Ascending aorta (tissue), 2 donors: ENCODE results near the gene RASA3. TPM values are rescaled to one million over a fixed set of nuclear protein-coding genes. Genes with fewer than 3 reads are reported as not detected.

Experiments used
- DNase-seq, 2 donors: peaks; one replicate each; pipeline ENCODE4 v3.0.0-alpha.2; 2019; ENCODE audit warnings: low spot score in 2 of 2
- H3K27ac ChIP-seq, 2 donors: fragments of 200-600 bp; sonication (generic); one replicate each; pipeline ENCODE4 v1.5.1; 2016 to 2017; ENCODE audit warnings: mild to moderate bottlenecking in 1 of 2
- H3K27me3 ChIP-seq: fragments of 200-600 bp; sonication (generic); one replicate; pipeline ENCODE4 v1.5.1; 2017
- H3K36me3 ChIP-seq, 2 donors: fragments of 200-600 bp; sonication (generic); one replicate each; pipeline ENCODE4 v1.5.1; 2016
- H3K4me1 ChIP-seq, 2 donors: fragments of 200-600 bp; sonication (generic); one replicate each; pipeline ENCODE4 v1.5.1; 2016 to 2017; ENCODE audit warnings: mild to moderate bottlenecking in 1 of 2
- H3K4me3 ChIP-seq, 2 donors: fragments of 200-600 bp; sonication (generic); one replicate each; pipeline ENCODE4 v1.5.1; 2016 to 2017; ENCODE audit warnings: mild to moderate bottlenecking in 1 of 2
- H3K9me3 ChIP-seq, 2 donors: fragments of 200-600 bp; sonication (generic); one replicate each; pipeline ENCODE4 v1.5.1; 2016
- intact Hi-C: fragments of 100-400 bp; cut with DNase I; formaldehyde crosslinking; loops from one replicate; pipeline ENCODE4 v1.15.1; 2023
- total RNA-seq: library from RNA; depleted of rRNA; stranded (reverse); fragments of >200 nt; gene quantifications from one replicate; pipeline ENCODE4 v1.1.0, GENCODE V29; 2016
- TF ChIP-seq, protein P1 (sequence below), 3 experiments: fragments of 200-600 bp in 2 of 3; fragments of 450-650 bp in 1 of 3; sonication (generic) in 2 of 3; IDR thresholded peaks; one replicate each; pipeline ENCODE4 v1.5.1; 2016 to 2019; ENCODE audit warnings: antibody characterized with exemption in 3 of 3, mild to moderate bottlenecking in 1 of 3, moderate library complexity in 1 of 3

Gene RASA3
- total RNA-seq, 1 donor from 2014 or later: 30.7 TPM

DNA sequence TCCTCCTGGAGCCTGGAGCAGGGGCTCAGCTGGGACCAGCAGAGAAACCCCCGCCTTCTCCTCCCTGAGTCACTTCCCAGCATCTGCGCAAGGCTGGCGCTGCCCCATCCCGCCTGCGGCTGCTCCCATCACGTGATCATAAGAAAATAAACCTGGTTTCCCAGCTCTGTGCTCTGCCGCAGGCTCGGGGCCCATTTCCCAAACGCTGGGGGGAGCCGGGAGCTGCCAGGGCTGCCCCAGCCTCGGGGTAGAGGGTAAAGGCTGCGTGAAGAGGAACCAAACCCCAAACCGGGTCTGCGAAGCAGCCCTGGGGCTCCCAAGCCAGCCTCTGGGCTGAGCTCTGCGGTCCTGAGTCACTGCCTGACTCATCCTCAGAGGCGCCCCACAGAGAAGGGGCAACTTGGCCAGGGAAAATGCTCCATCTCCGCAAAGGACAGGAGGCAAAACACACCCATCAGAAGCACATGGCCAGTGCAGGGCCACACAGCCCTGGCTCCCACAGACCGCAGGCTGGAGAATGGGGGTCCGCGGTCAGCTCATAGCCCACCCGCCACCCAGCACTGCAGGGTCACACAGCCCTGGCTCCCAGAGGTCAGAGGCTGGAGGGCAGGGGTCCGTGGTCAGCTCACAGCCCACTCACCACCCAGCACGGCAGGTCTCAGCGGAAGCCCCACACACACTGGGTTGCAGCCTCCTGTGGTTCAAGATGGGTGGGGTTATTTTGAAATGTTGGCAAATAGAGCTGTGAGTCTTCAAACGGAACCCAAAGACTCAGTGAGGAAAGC lies 67.1 kb downstream of the RASA3 start:
- Histone ChIP-seq H3K36me3 (no peaks in the 10 kb centered on the region), H3K4me3 (peak overlapping the region; percentile 44 to 62), H3K27ac (peak overlapping the region; percentile 98 to 99), H3K27me3 (no peaks in the 10 kb centered on the region), H3K9me3 (no peaks in the 10 kb centered on the region), H3K4me1 (peaks cover 40 to 64% of the 10 kb centered on the region in 2 donors)
- intact Hi-C loops: loop anchor here (1.0 to 2.0 kb wide), 5 partner anchors 33 to 575 kb away; partner anchors contain the start of genes DCUN1D2 and RASA3
- peak; percentile 79 to 95 for DNase-seq
- TF ChIP-seq, protein P1, sequence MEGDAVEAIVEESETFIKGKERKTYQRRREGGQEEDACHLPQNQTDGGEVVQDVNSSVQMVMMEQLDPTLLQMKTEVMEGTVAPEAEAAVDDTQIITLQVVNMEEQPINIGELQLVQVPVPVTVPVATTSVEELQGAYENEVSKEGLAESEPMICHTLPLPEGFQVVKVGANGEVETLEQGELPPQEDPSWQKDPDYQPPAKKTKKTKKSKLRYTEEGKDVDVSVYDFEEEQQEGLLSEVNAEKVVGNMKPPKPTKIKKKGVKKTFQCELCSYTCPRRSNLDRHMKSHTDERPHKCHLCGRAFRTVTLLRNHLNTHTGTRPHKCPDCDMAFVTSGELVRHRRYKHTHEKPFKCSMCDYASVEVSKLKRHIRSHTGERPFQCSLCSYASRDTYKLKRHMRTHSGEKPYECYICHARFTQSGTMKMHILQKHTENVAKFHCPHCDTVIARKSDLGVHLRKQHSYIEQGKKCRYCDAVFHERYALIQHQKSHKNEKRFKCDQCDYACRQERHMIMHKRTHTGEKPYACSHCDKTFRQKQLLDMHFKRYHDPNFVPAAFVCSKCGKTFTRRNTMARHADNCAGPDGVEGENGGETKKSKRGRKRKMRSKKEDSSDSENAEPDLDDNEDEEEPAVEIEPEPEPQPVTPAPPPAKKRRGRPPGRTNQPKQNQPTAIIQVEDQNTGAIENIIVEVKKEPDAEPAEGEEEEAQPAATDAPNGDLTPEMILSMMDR (IDR thresholded peaks at IDR 0.05): no peak

DNA sequence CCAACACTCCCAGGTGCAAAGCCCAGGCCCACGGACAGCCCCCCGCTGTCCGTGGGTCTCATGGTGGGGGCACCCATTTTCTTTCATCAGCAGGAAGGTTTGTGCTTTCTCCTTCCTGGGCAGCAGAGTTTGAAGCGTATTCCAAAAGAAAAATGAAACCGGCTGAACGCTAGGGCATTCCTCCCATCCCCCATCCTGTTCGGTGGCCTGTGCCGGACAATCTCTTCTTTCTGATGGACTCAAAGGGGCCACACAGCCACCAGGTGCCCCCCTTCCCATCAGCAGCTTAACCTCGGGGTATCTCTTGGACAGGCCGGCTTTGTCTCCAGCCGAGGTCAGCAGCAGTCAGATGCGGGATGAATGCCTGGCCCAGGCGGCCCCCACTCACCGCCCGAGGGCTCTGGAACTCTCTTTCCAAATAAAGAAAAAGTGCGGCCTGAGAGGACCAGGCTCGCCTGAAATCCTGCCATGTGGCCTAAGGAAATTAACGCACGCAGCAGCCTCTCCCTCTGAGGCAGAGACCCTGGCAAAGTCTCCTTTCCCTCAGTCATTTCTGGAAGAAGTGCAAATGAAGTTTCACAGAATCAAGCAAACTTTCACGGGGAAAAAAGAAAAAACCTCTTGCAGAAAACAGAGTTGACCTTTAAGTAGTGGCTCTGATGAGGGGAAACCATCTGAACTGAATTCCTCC lies 67.8 kb downstream of the RASA3 start:
- TF ChIP-seq, protein P1 (IDR thresholded peaks at IDR 0.05): no peak
- Histone ChIP-seq H3K36me3 (no peaks in the 10 kb centered on the region), H3K4me1 (peaks cover 41 to 64% of the 10 kb centered on the region in 2 donors), H3K27me3 (no peaks in the 10 kb centered on the region), H3K27ac (peak overlapping the region; percentile 98 to 99), H3K4me3 (peak overlapping the region; percentile 44 to 62), H3K9me3 (no peaks in the 10 kb centered on the region)
- DNase-seq: no peak
- intact Hi-C loops: loop anchor here (1.0 to 5.0 kb wide), 6 partner anchors 32 to 862 kb away; partner anchors contain the start of genes DCUN1D2 and RASA3

DNA sequence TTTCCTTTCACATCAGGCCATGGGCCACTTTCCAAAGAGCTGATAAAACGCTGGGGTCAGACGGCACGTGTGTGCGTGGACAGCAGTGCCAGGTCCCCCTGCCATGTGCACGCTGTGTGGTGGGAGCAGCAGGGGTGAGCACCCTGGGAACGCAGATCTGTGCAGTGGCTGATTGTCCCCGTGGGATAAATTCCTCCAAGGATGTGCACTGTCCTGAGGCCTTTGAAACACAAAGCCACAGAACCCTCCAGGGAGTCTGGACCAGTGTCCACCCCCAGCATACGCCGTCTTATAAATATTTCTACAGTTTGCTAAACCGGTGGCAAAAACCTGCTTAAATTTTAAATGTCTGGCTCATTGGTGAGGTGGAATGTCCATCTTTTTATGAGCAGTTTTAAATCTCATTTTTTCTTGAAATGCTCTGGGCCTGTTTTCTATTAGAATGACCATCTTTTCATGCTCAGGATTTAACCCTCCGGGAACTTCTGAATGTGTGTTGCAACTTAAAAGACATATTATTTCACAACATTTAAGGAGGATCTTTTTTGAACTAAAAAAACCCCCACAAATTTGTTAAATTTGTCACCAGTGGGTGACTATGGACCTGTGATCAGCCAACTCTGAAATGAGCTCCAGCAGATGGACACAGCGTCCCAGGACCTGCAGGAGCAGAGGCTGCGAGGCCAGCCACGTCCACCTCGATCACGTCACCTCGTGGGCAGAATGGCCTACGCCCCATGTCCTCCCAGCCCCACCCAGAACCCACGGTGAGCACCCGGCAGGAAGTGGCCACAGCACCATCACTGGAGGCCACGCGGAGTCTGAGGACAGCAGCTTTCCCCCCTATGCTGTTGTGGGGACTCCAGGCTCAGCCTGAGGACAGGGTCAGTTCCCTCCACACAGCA lies 68.6 kb downstream of the RASA3 start:
- peak in 1 of 2 donors; percentile 86 for DNase-seq
- Histone ChIP-seq H3K27me3 (no peaks in the 10 kb centered on the region), H3K27ac (peak overlapping the region; percentile 98 to 99), H3K36me3 (no peaks in the 10 kb centered on the region), H3K4me3 (peak overlapping the region; percentile 44 to 62), H3K4me1 (peaks cover 41 to 60% of the 10 kb centered on the region in 2 donors), H3K9me3 (no peaks in the 10 kb centered on the region)
- intact Hi-C loops: loop anchor here (2.0 to 5.0 kb wide), 4 partner anchors 31 to 861 kb away; partner anchors contain the start of gene DCUN1D2
- TF ChIP-seq, protein P1 (IDR thresholded peaks at IDR 0.05): no peak

DNA sequence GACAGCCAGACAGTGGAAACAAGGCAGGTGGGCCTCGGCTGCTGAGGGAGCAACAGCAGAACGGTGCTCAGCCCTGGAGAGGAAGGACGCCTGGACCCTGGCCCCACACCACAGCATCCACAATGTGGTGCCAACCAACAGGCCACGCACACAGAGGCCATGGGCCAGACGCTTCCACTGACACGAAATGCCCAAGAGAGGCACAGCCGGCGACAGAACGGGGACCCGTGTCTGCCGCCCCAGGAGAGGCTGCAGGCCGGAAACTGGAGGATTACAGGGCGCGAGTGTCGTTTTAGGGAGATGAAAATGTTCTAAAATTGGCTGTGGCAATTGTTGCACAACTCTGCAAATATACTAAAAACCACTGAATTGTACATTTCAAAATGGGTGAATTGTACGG lies 69.7 kb downstream of the RASA3 start:
- TF ChIP-seq, protein P1 (IDR thresholded peaks at IDR 0.05): no peak
- H3K4me3 ChIP-seq: no peak overlapping the region
- H3K9me3 ChIP-seq: no peaks in the 10 kb centered on the region
- DNase-seq: no peak
- H3K4me1 ChIP-seq: peaks cover 41 to 52% of the 10 kb centered on the region in 2 donors
- H3K36me3 ChIP-seq: no peaks in the 10 kb centered on the region
- no peaks in the 10 kb centered on the region for H3K27me3 ChIP-seq
- intact Hi-C loops: loop anchor here (5.0 kb wide), 1 partner anchor 860 kb away; no protein-coding TSS in a partner anchor
- H3K27ac ChIP-seq: peak overlapping the region; percentile 63 to 99

DNA sequence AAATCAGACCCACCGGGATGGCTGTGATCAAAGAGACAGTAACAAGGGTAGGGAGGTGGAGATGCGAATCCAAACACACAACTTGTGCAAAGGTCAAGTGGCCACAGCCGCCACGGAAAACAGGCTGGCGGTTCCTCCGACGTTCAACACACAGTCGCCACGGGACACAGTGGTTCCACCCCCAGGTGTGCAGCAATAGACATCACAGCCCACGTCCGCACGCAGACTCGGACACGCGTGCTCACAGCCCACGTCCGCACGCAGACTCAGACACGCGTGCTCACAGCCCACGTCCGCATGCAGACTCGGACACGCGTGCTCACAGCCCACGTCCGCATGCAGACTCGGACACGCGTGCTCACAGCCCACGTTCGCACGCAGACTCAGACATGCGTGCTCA lies 70.1 kb downstream of the RASA3 start:
- no peaks in the 10 kb centered on the region for H3K9me3 ChIP-seq
- H3K36me3 ChIP-seq: no peaks in the 10 kb centered on the region
- H3K4me3 ChIP-seq: no peak overlapping the region
- H3K27me3 ChIP-seq: no peaks in the 10 kb centered on the region
- DNase-seq: no peak
- H3K4me1 ChIP-seq: peaks cover 41 to 49% of the 10 kb centered on the region in 2 donors
- TF ChIP-seq, protein P1 (IDR thresholded peaks at IDR 0.05): no peak
- peak overlapping the region; percentile 63 to 99 for H3K27ac ChIP-seq
- intact Hi-C loops: loop anchor here (5.0 kb wide), 1 partner anchor 860 kb away; no protein-coding TSS in a partner anchor
